HFF-Myc (cell line): ENCODE data around the gene HNRNPL.
"Not testable (repeated sequence)": the region's sequence is repeated elsewhere in the genome, so short reads cannot be mapped to it uniquely, and the experiment has no call there.

Experiments used
- DNase-seq: peaks from one replicate; pipeline ENCODE4 v3.0.0-alpha.2; 2011; ENCODE audit warnings: low read depth; ENCODE audit errors: extremely low read depth
- H3K4me3 ChIP-seq: replicated peaks from 2 replicates; pipeline ENCODE4 v1.5.1; 2011; ENCODE audit warnings: low read depth, mild to moderate bottlenecking, control low read depth, low read length
- TF ChIP-seq, protein P1 (sequence below): IDR thresholded peaks from 2 replicates; pipeline ENCODE4 v1.5.1; 2012; ENCODE audit warnings: mild to moderate bottlenecking, low read depth, low read length, control low read depth; ENCODE audit errors: missing control alignments

The HNRNPL gene

DNA sequence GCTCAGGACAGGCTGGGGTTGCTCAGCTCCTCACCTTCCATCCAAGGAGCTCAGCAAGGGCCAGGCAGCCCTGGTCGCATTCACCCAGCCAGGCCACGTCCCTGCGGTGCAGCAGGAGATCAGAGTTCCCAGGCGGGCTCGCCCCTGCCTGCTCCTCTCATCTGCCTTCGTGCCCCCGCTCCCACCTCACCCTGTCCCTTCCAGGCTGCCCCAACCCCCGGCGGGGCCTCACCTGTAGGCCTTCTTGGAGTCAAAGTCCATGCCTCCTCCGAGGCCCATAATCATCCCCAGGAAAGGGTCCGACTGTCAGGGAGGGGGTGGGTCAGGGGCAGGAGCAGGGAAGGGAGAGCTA is 29.6 kb upstream of the HNRNPL start:
- no peak for DNase-seq
- TF ChIP-seq, protein P1, sequence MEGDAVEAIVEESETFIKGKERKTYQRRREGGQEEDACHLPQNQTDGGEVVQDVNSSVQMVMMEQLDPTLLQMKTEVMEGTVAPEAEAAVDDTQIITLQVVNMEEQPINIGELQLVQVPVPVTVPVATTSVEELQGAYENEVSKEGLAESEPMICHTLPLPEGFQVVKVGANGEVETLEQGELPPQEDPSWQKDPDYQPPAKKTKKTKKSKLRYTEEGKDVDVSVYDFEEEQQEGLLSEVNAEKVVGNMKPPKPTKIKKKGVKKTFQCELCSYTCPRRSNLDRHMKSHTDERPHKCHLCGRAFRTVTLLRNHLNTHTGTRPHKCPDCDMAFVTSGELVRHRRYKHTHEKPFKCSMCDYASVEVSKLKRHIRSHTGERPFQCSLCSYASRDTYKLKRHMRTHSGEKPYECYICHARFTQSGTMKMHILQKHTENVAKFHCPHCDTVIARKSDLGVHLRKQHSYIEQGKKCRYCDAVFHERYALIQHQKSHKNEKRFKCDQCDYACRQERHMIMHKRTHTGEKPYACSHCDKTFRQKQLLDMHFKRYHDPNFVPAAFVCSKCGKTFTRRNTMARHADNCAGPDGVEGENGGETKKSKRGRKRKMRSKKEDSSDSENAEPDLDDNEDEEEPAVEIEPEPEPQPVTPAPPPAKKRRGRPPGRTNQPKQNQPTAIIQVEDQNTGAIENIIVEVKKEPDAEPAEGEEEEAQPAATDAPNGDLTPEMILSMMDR: no peak
- no peak overlapping the region for H3K4me3 ChIP-seq

DNA sequence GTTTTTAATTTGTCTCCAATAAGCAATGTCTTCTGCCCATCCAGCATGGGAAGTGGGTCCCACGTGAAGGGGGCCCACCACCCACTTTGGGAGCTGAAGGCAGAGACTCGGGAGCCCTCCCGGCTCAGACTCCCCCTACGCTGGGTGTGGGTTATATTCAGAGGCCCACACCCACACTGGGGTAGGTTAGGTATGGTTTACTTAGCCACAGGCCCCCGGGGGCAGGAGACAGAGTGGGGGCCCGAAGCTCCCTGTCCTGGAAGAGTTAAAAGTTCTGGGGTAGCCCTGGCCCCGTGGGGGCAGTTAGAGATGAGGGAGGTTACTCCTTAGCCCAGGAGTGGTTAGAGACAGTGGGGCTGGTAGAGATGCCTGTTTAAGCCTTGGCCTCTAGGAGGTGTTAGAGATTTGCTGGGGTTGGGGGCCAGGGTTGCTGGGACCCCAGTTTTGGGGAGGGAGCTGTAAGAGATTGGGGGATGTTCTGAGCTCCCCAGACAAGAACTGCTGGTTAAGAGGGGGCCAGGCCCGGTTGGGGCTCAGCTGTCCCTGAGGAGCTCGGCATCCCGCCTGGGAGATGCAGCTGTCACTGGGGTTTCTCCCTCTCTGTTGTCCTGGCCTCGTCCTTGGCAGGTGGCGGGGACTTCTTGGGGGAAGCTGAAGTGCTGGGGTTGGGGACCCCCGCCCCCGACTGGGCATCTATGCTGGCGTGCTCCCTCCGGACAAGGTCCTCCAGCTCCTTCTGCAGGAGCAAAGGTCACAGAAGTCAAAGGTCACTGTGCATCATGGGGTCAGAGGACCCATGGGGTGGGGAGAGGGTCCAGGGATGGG is 29.0 kb upstream of the HNRNPL start:
- no peak overlapping the region for H3K4me3 ChIP-seq
- DNase-seq: no peak
- TF ChIP-seq, protein P1: no peak

DNA sequence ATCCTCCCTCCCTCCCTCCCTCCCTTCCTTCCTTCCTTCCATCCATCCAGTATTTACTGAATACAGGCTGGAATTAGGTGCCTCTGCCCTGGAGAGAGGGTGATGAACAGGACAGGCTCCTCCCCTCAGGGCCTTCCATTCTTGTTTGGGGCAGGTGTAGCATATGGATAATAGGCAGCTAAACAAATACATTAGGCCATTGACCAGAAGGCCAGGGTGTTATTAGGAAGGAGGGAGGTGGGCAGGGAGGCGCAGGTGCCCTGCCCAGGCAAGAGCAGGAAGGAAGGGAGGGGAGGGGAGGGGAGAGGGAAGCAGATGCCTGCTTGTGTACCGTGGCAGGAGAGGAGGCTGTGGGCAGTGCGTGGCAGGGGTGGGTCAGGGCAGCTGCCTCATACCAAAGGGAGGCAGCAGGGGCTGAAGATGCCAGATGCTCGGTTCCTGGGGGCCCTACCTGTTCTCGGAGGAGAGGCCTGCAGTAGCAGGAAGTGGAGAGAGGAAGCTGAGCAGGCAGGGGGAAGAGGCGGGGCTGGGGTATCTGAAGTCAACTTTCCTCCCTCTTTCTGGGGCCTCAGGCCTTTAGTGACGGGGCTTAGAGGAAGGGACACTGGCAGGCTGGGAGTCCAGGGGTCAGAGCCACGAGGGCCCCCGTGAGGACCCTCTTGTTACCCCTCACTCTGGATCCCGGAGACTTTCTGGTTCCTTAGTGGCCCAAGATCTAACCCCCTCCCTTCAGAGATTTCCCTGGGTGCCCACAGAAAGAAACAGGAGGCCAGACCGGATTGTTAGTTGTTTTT is 28.2 kb upstream of the HNRNPL start, which contains the start of gene RINL:
Gene RINL, minus strand, starts transcription at position 495 of the 794 bp plus-strand sequence. CDS start 1,533 bp downstream, outside the sequence.
- TF ChIP-seq, protein P1: no peak
- no peak for DNase-seq
- no peak within 1 kb of the TSS for H3K4me3 ChIP-seq

DNA sequence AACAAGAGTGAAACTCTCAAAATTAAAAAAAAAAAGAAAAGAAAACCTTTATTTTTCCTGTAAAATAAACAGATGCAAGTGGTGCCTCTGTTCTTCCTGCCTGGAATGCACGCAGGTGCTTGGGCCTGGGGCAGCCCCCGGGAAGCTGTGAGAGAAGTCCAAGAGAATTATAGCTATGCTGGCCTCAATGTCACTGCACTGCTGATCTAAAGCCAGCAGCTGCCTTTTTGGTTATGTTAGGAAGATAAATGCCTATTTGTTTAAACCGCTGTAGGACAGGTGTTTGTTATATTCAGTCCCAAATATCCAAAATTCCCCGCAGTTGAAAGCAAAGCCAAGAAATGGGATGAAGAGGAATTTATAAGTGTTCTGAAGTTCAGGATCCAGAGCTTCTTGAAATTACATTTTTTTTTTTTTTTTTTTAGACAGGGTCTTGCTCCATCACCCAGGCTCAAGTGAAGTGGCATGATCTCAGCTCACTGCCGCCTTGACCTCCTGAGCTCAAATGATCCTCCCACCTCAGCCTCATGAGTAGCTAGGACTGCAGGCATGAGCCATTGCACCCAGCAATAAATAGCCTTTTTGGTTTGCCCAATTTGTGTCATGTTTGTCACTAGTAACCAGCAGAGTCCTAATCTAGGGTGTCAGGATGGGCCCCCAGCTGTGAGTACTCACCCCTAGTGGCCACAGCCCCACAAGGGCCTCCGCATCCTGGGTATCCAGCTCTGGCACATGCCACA is 26.0 kb upstream of the HNRNPL start:
- no peak overlapping the region for H3K4me3 ChIP-seq
- TF ChIP-seq, protein P1: no peak
- no peak for DNase-seq

DNA sequence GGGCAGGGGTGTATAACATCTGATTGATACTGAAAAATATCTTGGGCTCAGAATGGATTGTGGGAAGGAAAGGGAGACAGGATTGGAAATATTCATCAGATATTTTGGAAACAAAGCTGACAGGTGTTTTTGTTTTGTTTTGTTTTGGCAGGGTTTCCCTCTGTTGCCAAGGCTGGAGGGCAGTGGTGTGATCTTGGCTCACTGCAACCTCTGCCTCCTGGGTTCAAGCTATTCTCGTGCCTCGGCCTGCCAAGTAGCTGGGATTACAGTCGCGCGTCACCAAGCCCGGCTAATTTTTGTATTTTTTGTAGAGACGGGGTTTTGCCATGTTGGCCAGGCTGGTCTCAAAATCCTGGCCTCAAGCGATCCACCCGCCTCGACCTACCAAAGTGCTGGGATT is 23.6 kb upstream of the HNRNPL start:
- DNase-seq, H3K4me3 ChIP-seq: not testable (repeated sequence)

DNA sequence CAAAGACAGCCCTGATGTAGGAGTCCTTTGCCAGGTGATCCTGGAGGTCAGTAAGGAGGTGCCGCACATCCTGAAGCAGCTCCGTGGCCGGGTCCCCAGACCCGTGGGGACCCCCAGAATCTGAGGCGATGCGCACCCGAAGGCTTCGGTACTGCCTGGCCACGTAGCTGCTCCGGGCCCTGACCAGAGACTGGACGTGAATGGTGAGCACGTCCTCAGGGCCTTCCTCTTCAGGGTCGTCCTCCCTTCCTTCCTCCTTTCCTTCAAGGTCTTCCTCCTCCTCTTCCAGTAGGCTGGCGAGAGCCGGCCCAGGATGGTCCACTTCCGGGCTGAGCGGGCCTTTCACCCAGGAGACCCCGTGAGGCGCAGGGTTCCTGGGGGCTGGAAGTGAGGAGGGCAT is 20.8 kb upstream of the HNRNPL start:
- TF ChIP-seq, protein P1: no peak
- H3K4me3 ChIP-seq: no peak overlapping the region
- DNase-seq: no peak
